Pancreas (tissue), 10 donors: ENCODE data around the gene TOP3B. TPM values are rescaled to one million over a fixed set of nuclear protein-coding genes. Genes with fewer than 3 reads are reported as not detected.

Experiments used
- ATAC-seq, 4 donors: fragments of 200-7000 bp; cut with Tn5 transposase; one replicate each; pipeline versions ENCODE4 v1.8.0 to v1.9.1; 2020; ENCODE audit warnings: mild to moderate bottlenecking in 4 of 4, moderate library complexity in 4 of 4
- DNase-seq, 6 donors: peaks; one replicate each; pipeline ENCODE4 v3.0.0-alpha.2; 2020
- FAIRE-seq: peaks from 2 replicates; lab custom pipeline; 2012; peaks lifted over from hg19 to GRCh38; lab: Jason Lieb, UNC
- H3K27ac ChIP-seq, 4 donors: fragments of 200-600 bp; sonication (generic); 1 replicate in 3 of 4; 2 replicates in 1 of 4; pipeline versions ENCODE4 v1.5.0 to v1.8.0; 2020
- H3K27me3 ChIP-seq, 4 donors: fragments of 200-600 bp; one replicate each; pipeline ENCODE4 v1.8.0; 2021
- H3K36me3 ChIP-seq, 3 donors: fragments of 200-600 bp; sonication (generic) in 1 of 3; one replicate each; pipeline versions ENCODE4 v1.5.0 to v1.8.0; 2020 to 2021
- H3K4me1 ChIP-seq, 3 donors: fragments of 200-600 bp; one replicate each; pipeline ENCODE4 v1.8.0; 2021
- H3K4me3 ChIP-seq, 4 donors: fragments of 200-600 bp; sonication (generic) in 2 of 4; one replicate each; pipeline versions ENCODE4 v1.5.0 to v1.8.0; 2020 to 2021
- H3K9me3 ChIP-seq, 4 donors: fragments of 200-600 bp; one replicate each; pipeline ENCODE4 v1.8.0; 2021
- WGBS, 2 donors: extraction: QIAGEN DNeasy Blood & Tissue Kit; methylation state at CpG; one replicate each; pipeline ENCODE4 v1.1.7; 2013; 5-methylcytosine and 5-hydroxymethylcytosine counted together
- intact Hi-C, 3 donors: fragments of 100-400 bp; cut with DNase I; formaldehyde crosslinking; loops; one replicate each; pipeline versions ENCODE4 v1.11.1 to v1.14.2; 2022
- polyA plus RNA-seq, 2 donors: library from polyadenylated mRNA; stranded (reverse); fragments of 200-250 nt; gene quantifications; one replicate each; pipeline ENCODE4 v1.2.3, GENCODE V29; 2013
- total RNA-seq, 6 donors: library from RNA; stranded (reverse); fragmentation: NEBNext Ultra II Directional in 4 of 6; extraction: Animal tissue kit (Norgen Biotek cat#: 25700) in 4 of 6; gene quantifications; one replicate each; pipeline versions ENCODE4 v1.2.1 to v1.2.4, GENCODE V29; 2021 to 2023
- TF ChIP-seq, protein P1 (sequence below), 4 donors: fragments of 200-600 bp; sonication (generic) in 3 of 4; IDR thresholded peaks; one replicate each; pipeline versions ENCODE4 v1.5.0 to v1.8.0; 2021; ENCODE audit warnings: antibody characterized with exemption in 4 of 4
- donor health status: healthy with polysubstance abuse.
- donor health status: DM: no; HTN: no; CAD: no; lungs with moderate emphysema.
- donor health status: DM: no; HTN: no; CAD: no.
- donor health status: control.
- donor health status: control.
- donor health status: Bipolar disorder and iron deficiency.
- donor health status: DM: yes; HTN: yes; CAD: no.
- donor health status: DM: no; HTN: no; CAD: no.
- donor health status: DM: no; HTN: no; CAD: no.
- donor health status: DM: yes; HTN: yes; CAD: no.

Gene TOP3B
- total and polyA plus RNA-seq, 8 donors = 6.7 to 20.5 (median 11.3) TPM

DNA sequence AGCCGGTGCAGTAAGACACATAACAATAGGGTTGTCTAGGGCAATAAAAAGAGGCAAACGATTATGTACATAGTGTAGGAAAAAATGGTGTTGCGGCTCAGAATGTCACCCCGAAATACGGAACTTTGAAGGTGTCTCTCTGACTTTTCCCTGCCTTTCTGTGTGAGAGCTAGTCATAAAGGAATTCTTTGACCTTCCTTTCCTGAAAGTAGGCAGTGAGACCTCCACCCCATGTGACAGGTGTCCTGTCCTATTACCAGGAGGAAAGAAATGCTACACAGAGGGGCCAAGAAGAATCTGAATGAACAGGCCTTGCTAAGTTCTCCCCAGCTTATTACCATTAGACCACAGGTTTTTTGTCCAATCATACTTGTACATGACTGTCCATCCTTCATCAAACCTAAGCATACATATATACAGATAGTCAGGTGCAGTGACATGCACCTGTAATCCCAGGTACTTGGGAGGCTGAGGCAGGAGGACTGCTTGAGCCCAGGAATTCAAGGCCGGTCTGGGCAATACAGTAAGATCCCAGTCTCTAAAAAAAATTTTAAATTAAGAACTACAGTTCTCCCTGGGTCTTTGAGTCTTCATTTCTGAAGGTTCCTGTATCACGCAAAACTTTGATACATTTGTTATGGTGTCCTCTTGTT is 16.1 kb upstream of the TOP3B start:
- no peak overlapping the region for H3K4me3 ChIP-seq
- WGBS, 2 donors = 79 to 80% methylated on average over 7 of the region's 7 CpGs
- DNase-seq (no peak), ATAC-seq (no peak), FAIRE-seq (no peak)
- no peaks in the 10 kb centered on the region for H3K9me3 ChIP-seq
- intact Hi-C loops = no loop called here
- TF ChIP-seq, protein P1, sequence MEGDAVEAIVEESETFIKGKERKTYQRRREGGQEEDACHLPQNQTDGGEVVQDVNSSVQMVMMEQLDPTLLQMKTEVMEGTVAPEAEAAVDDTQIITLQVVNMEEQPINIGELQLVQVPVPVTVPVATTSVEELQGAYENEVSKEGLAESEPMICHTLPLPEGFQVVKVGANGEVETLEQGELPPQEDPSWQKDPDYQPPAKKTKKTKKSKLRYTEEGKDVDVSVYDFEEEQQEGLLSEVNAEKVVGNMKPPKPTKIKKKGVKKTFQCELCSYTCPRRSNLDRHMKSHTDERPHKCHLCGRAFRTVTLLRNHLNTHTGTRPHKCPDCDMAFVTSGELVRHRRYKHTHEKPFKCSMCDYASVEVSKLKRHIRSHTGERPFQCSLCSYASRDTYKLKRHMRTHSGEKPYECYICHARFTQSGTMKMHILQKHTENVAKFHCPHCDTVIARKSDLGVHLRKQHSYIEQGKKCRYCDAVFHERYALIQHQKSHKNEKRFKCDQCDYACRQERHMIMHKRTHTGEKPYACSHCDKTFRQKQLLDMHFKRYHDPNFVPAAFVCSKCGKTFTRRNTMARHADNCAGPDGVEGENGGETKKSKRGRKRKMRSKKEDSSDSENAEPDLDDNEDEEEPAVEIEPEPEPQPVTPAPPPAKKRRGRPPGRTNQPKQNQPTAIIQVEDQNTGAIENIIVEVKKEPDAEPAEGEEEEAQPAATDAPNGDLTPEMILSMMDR (IDR thresholded peaks at IDR 0.05) = no peak
- no peak overlapping the region for H3K27ac ChIP-seq
- H3K36me3 ChIP-seq = no peaks in the 10 kb centered on the region
- no peaks in the 10 kb centered on the region for H3K4me1 ChIP-seq
- no peaks in the 10 kb centered on the region for H3K27me3 ChIP-seq

DNA sequence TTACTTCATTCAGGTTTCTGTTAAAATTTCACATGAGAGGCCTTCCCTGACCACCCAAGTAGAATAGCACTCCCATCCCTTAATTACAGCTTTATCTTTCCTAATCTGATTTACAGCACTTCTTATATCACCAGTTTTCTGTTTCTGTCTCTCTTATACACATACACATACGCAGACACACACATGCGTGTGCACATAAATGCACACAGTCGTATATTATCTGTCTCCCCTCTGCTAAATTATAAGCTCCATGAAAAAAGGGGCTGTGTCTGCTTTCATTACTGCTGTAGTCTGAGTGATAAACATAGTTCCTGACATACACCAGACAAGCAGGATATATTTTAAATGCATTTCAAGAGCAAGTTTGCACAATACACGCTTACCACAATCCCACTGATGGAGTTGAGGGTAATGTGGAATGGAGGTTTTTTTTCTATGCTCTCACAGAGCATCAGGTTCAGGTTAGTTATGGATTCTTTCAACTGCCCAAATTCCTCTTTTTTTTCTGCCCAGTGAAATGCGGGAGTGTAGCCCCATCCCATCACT is 13.7 kb upstream of the TOP3B start:
- WGBS, 2 donors = 76 to 79% methylated on average over 5 of the region's 5 CpGs
- Histone ChIP-seq H3K36me3 (no peaks in the 10 kb centered on the region), H3K4me1 (no peaks in the 10 kb centered on the region), H3K27me3 (no peaks in the 10 kb centered on the region), H3K4me3 (no peak overlapping the region), H3K27ac (no peak overlapping the region), H3K9me3 (no peaks in the 10 kb centered on the region)
- FAIRE-seq (no peak), ATAC-seq (no peak), DNase-seq (no peak)
- TF ChIP-seq, protein P1 (IDR thresholded peaks at IDR 0.05) = no peak
- intact Hi-C loops = no loop called here

DNA sequence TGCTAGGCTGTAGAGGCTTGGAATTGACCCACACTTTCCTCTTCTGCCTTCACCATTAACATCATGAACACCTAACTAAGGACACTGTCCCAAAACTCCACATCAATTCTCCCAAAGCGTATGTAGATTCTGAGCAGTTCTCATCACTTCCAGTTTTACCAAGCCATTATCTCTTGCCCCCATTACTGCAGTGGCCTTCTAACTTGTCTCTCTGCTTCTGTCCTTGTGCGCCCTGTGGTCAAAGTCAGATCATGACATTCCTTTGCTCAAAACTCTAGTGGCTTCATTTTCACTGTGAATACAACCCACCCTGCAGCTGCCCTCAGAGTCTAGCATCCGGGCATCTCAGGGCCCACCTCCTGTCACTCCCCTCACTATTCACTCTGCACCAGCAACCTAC is 13.1 kb upstream of the TOP3B start:
- WGBS, 2 donors = 83 to 85% methylated on average over 3 of the region's 3 CpGs
- DNase-seq (no peak), FAIRE-seq (no peak), ATAC-seq (no peak)
- Histone ChIP-seq H3K9me3 (no peaks in the 10 kb centered on the region), H3K27ac (no peak overlapping the region), H3K36me3 (no peaks in the 10 kb centered on the region), H3K4me3 (no peak overlapping the region), H3K27me3 (no peaks in the 10 kb centered on the region), H3K4me1 (no peaks in the 10 kb centered on the region)
- intact Hi-C loops = no loop called here
- TF ChIP-seq, protein P1 (IDR thresholded peaks at IDR 0.05) = no peak

DNA sequence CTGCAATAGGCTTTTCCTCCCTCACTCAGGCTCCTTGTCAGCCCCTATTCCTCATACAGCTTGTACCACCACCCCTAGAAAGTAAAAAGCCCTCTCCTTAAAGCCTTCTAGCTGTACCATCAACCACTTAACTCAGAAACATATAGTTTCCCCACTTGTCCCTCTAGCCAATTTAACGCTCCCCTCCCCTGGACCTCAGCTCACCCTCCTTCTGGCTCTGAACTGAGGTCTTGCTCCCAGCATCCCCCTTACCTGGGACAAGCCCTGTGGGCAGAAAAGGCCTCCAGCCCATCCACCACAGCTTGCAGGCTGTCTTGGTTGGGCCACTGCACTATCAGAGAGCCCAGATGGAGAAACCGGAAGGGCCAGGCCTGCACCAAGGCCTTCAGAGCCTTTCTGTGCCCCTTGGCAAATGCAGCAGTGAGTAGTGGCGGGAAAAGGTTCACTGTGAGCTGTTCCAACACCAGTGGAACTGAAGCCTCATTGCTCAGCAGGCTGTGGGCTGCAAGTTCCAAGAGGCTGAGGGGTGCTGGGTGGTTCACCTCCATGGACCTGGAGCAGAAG is 12.4 kb upstream of the TOP3B start:
- Histone ChIP-seq H3K27me3 (no peaks in the 10 kb centered on the region), H3K4me3 (no peak overlapping the region), H3K27ac (no peak overlapping the region), H3K9me3 (no peaks in the 10 kb centered on the region), H3K36me3 (no peaks in the 10 kb centered on the region), H3K4me1 (no peaks in the 10 kb centered on the region)
- FAIRE-seq = no peak
- DNase-seq = no peak
- WGBS, 2 donors = 87 to 92% methylated on average over 3 of the region's 3 CpGs
- intact Hi-C loops = no loop called here
- ATAC-seq = no peak
- TF ChIP-seq, protein P1 (IDR thresholded peaks at IDR 0.05) = no peak
